ENCODE data around the gene ITFG2. TPM values are rescaled to one million over a fixed set of nuclear protein-coding genes. Genes with fewer than 3 reads are reported as not detected.
"Not testable (repeated sequence)": the region's sequence is repeated elsewhere in the genome, so short reads cannot be mapped to it uniquely, and the experiment has no call there.

ITFG2 gene
- total RNA-seq, 1 donor from 2014 or later, result 17.6 TPM

DNA sequence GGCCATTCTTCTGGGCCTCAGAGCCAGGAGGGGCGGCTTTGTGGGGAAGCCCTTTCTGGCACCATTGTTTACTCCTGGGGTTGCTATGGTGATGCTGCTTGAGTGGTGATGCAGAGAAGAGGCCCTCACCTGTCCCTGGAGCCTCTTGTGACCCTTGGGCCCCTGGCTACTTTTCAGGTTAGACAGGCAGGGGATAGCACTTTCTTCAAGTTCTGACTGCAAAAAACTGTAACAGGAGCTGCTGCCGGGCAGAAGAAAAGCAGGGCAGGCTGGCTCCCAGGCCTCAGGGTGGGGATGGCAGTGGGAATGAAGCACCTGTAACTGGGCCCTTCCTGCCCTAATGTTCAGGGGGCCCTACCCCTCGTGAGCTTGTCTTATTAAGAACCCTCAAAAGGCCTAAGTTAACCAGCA, 44.6 kb downstream of the ITFG2 start, which contains the start of gene TEX52:
Gene TEX52 (minus strand): TSS at position 19 of the 411 bp plus-strand sequence. CDS start 13 bp downstream, at position 6.
- Histone ChIP-seq H3K36me3 (ENCODE audit: control insufficient read depth, insufficient read depth, low read length) (peaks cover 9% of the 10 kb centered on the region), H3K4me3 (ENCODE audit: low read depth, low read length) (no peak within 1 kb of the TSS), H3K27me3 (ENCODE audit: control insufficient read depth, insufficient read depth, low read length) (no peaks in the 10 kb centered on the region)
- TF ChIP-seq, protein P1, sequence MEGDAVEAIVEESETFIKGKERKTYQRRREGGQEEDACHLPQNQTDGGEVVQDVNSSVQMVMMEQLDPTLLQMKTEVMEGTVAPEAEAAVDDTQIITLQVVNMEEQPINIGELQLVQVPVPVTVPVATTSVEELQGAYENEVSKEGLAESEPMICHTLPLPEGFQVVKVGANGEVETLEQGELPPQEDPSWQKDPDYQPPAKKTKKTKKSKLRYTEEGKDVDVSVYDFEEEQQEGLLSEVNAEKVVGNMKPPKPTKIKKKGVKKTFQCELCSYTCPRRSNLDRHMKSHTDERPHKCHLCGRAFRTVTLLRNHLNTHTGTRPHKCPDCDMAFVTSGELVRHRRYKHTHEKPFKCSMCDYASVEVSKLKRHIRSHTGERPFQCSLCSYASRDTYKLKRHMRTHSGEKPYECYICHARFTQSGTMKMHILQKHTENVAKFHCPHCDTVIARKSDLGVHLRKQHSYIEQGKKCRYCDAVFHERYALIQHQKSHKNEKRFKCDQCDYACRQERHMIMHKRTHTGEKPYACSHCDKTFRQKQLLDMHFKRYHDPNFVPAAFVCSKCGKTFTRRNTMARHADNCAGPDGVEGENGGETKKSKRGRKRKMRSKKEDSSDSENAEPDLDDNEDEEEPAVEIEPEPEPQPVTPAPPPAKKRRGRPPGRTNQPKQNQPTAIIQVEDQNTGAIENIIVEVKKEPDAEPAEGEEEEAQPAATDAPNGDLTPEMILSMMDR (IDR thresholded peaks at IDR 0.05; ENCODE audit: insufficient read depth, low read length, severe bottlenecking), result no peak
- DNase-seq (ENCODE audit: low read depth) (no peak), FAIRE-seq (no peak)

DNA sequence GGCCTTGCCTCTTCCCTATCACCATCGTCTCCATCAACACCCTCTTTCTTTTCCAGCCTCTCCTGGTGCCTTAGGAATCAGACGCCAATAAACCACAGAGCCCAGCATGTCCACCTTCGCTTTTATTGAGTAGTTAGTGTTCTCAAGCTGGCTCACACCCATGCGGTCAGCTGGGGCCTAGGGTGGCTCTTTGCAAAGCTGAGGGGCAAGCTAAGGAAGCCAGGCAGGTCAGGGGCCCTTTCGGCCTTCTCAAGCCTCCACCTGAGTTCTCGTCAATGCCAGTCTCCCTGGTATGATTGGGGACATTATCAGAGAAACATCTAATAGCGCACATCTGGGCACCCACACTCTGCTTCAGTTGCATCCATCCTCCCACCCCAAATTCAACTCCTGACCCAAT, 45.1 kb downstream of the ITFG2 start:
- H3K4me3 ChIP-seq (ENCODE audit: low read depth, low read length), result no peak overlapping the region
- H3K36me3 ChIP-seq (ENCODE audit: control insufficient read depth, insufficient read depth, low read length), result peaks cover 9% of the 10 kb centered on the region
- TF ChIP-seq, protein P1 (IDR thresholded peaks at IDR 0.05; ENCODE audit: insufficient read depth, low read length, severe bottlenecking), result no peak
- H3K27me3 ChIP-seq (ENCODE audit: control insufficient read depth, insufficient read depth, low read length), result no peaks in the 10 kb centered on the region
- DNase-seq (ENCODE audit: low read depth), result no peak
- FAIRE-seq, result no peak

DNA sequence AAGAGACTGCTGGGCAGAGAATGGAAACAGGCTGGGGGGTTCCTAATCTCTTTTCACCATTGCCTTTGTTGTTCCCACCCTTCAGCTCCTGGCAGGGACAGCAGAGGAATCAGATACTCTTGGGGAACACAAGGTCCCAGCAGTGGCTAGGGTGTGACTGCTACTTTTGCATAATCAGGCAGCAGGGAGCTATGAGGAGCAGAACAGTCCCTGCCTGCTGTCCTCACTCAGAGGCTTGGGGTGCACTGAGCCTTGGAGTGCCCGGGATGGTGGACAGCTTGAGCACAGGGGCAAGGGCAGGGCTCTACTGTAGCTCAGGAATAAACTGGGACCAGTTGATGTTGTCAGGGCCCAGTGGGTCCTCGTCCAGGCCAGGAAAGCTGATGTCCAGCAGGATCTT, 45.9 kb downstream of the ITFG2 start:
- peaks cover 11% of the 10 kb centered on the region for H3K36me3 ChIP-seq (ENCODE audit: control insufficient read depth, insufficient read depth, low read length)
- FAIRE-seq, result no peak

DNA sequence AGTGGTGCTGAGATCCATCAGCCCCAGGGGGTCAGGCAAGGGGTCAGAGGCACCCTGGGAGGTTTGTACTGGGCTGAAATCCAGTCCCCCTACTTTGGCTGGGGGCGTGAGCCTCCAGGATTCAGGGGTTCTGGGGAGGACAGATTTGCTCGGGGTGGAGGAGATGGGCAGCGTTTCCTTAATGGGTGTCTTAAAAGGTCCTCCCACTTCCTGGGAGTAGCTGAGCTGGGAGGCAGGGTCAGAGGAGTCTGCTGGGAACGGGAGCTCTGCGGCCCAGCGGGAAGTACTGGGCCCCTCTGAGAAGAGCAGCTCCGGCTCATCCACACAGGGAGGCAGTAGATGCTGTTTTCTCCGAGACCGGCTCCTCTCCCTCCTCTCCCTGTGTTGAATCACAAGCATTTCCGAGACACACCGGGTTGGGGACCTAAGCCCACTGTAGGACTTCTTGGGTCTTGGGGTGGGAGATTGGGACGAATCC, 46.5 kb downstream of the ITFG2 start:
- Histone ChIP-seq H3K4me3 (ENCODE audit: low read depth, low read length) (no peak overlapping the region), H3K36me3 (ENCODE audit: control insufficient read depth, insufficient read depth, low read length) (peaks cover 11% of the 10 kb centered on the region), H3K27me3 (ENCODE audit: control insufficient read depth, insufficient read depth, low read length) (no peaks in the 10 kb centered on the region)
- TF ChIP-seq, protein P1 (IDR thresholded peaks at IDR 0.05; ENCODE audit: insufficient read depth, low read length, severe bottlenecking), result no peak
- FAIRE-seq, result no peak
- no peak for DNase-seq (ENCODE audit: low read depth)

More for the DNA sequence above, 45.9 kb downstream of the ITFG2 start:
- DNase-seq (ENCODE audit: low read depth), result no peak
- Histone ChIP-seq H3K27me3 (ENCODE audit: control insufficient read depth, insufficient read depth, low read length) (no peaks in the 10 kb centered on the region), H3K4me3 (ENCODE audit: low read depth, low read length) (no peak overlapping the region)
- TF ChIP-seq, protein P1 (IDR thresholded peaks at IDR 0.05; ENCODE audit: insufficient read depth, low read length, severe bottlenecking), result no peak

DNA sequence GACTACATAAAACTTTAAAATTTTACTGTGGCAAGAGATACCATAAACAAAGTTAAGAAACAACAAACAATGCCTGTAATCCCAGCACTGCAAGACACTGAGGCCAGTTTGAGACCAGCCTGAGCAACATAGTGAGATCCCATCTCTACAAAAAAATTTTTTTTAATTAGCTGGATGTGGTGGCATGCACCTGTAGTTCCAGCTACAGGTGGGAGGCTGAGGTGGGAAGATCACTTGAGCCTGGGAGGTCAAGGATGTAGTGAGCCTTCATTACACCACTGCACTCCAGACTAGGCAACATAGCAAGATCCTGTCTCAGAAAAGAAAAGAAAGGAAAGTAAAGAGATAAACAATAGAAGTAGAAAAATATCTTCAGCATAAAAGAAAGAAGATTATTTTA, 47.7 kb downstream of the ITFG2 start:
- DNase-seq (ENCODE audit: low read depth), result no peak
- no peak for FAIRE-seq
- Histone ChIP-seq H3K27me3 (ENCODE audit: control insufficient read depth, insufficient read depth, low read length) (no peaks in the 10 kb centered on the region), H3K36me3 (ENCODE audit: control insufficient read depth, insufficient read depth, low read length) (peaks cover 17% of the 10 kb centered on the region), H3K4me3 (ENCODE audit: low read depth, low read length) (no peak overlapping the region)
- TF ChIP-seq, protein P1 (IDR thresholded peaks at IDR 0.05; ENCODE audit: insufficient read depth, low read length, severe bottlenecking), result no peak

DNA sequence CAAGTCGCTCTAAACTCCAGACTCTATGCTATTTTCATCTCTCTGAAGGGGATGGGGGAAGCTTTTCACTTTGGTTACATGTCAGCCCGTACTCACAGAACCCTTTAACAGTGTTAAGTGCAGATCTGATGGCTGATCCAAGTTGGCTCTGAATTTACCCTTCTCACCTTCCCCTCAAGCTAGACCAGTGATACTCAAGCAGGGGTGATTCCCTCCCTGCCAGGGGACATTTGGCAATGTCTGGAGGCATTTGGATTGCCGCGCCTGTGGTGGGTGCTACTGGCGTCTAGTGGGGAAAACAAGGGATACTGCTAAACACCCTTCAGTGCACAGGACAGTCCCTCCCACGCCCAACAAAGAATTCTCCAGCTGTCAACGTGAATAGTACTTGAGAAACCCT, 50.4 kb downstream of the ITFG2 start:
- H3K36me3 ChIP-seq (ENCODE audit: control insufficient read depth, insufficient read depth, low read length), result peaks cover 13% of the 10 kb centered on the region
- no peaks in the 10 kb centered on the region for H3K27me3 ChIP-seq (ENCODE audit: control insufficient read depth, insufficient read depth, low read length)
- no peak overlapping the region for H3K4me3 ChIP-seq (ENCODE audit: low read depth, low read length)
- no peak for FAIRE-seq
- no peak for DNase-seq (ENCODE audit: low read depth)
- TF ChIP-seq, protein P1 (IDR thresholded peaks at IDR 0.05; ENCODE audit: insufficient read depth, low read length, severe bottlenecking), result no peak

DNA sequence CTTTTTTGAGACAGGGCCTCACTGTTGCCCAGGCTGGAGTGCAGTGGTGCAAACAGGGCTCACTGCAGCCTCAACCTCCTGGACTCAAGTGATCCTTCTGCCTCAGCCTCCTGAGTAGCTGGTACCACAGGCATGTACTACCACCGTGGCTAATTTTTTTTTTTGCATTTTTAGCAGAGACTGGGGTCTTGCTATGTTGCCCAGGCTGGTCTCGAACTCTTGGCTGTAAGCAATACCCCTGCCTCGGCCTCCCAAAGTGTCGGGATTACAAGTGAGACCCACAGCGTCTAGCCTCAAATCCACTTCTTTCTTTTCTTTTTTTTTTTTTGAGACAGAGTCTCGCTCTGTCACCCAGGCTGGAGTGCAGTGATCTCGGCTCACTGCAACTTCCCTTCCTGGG, 50.9 kb downstream of the ITFG2 start:
- not testable (repeated sequence) for H3K4me3 ChIP-seq (ENCODE audit: low read depth, low read length); DNase-seq (ENCODE audit: low read depth); FAIRE-seq; H3K27me3 ChIP-seq (ENCODE audit: control insufficient read depth, insufficient read depth, low read length)
- peaks cover 13% of the 10 kb centered on the region for H3K36me3 ChIP-seq (ENCODE audit: control insufficient read depth, insufficient read depth, low read length)
